AG09309 (cell line): ENCODE measurements around the gene ATP10A.
A peak's percentile ranks its signal among the peaks of the same experiment; 100 is the strongest.

Experiments
- DNase-seq: peaks from one replicate; pipeline ENCODE4 v3.0.0-alpha.2; 2010; ENCODE audit warnings: low read depth
- H3K4me3 ChIP-seq: 2 replicates; pipeline ENCODE4 v1.5.1; 2011; ENCODE audit warnings: mild to moderate bottlenecking, low read depth, low read length, moderate library complexity; ENCODE audit not compliant: control insufficient read depth
- CTCF ChIP-seq: IDR thresholded peaks from 2 replicates; pipeline ENCODE4 v1.5.1; 2011; ENCODE audit warnings: mild to moderate bottlenecking, low read depth, low read length, inconsistent platforms; ENCODE audit not compliant: insufficient read depth, control insufficient read depth; ENCODE audit errors: missing control alignments

ATP10A gene

GRCh38 chr15:25663515-25663914, 199.6 kb downstream of the ATP10A start:
- H3K4me3 ChIP-seq: no peak overlapping the region
- no peak for TF ChIP-seq CTCF
- no peak for DNase-seq

- TF ChIP-seq CTCF: peak; percentile 29
- no peak overlapping the region for H3K4me3 ChIP-seq
- no peak for DNase-seq
Measured at GRCh38 chr15:25661898-25662297, 201.2 kb downstream of the ATP10A start.

- no peak for DNase-seq
- H3K4me3 ChIP-seq: no peak overlapping the region
- TF ChIP-seq CTCF: no peak
Measured at GRCh38 chr15:25659251-25659650, 203.9 kb downstream of the ATP10A start.

- no peak overlapping the region for H3K4me3 ChIP-seq
- no peak for DNase-seq
- no peak for TF ChIP-seq CTCF
Measured at GRCh38 chr15:25658560-25658959, 204.6 kb downstream of the ATP10A start.

GRCh38 chr15:25655207-25655948, 207.7 kb downstream of the ATP10A start:
- no peak for TF ChIP-seq CTCF
- no peak for DNase-seq
- H3K4me3 ChIP-seq: no peak overlapping the region

- no peak for TF ChIP-seq CTCF
- no peak overlapping the region for H3K4me3 ChIP-seq
- DNase-seq: no peak
Measured at GRCh38 chr15:25653371-25653770, 209.8 kb downstream of the ATP10A start.
